H9 (cell line): ENCODE results near the gene ILF2. TPM values are rescaled to one million over a fixed set of nuclear protein-coding genes. Genes with fewer than 3 reads are reported as not detected.
A peak's percentile ranks its signal among the peaks of the same experiment; 100 is the strongest.

Source experiments
- DNase-seq: peaks from one replicate; pipeline ENCODE4 v3.0.0-alpha.2; 2017
- H2AFZ ChIP-seq: one replicate; pipeline ENCODE4 v1.6.1; 2013; ENCODE audit warnings: mild to moderate bottlenecking, low read length, control low read depth, moderate library complexity
- H2AK5ac ChIP-seq: 2 replicates; pipeline ENCODE4 v1.6.1; 2013; ENCODE audit warnings: low read length, control low read depth, mixed read lengths; ENCODE audit not compliant: insufficient read length
- H2BK120ac ChIP-seq: one replicate; pipeline ENCODE4 v1.6.1; 2013; ENCODE audit warnings: low read depth, mild to moderate bottlenecking, low read length, control low read depth, inconsistent platforms; ENCODE audit not compliant: poor library complexity, severe bottlenecking
- H2BK12ac ChIP-seq: 2 replicates; pipeline ENCODE4 v1.6.1; 2013; ENCODE audit warnings: low read length, control low read depth, mixed read lengths, low read depth; ENCODE audit not compliant: insufficient read length
- H2BK15ac ChIP-seq: 2 replicates; pipeline ENCODE4 v1.6.1; 2013; ENCODE audit warnings: low read depth, low read length, control low read depth
- H2BK20ac ChIP-seq: one replicate; pipeline ENCODE4 v1.6.1; 2013; ENCODE audit warnings: low read depth, mild to moderate bottlenecking, low read length, control low read depth, inconsistent platforms; ENCODE audit not compliant: poor library complexity, severe bottlenecking
- H2BK5ac ChIP-seq: 2 replicates; pipeline ENCODE4 v1.6.1; 2013; ENCODE audit warnings: low read length, control low read depth, mixed read lengths; ENCODE audit not compliant: insufficient read length
- H3K14ac ChIP-seq: 2 replicates; pipeline ENCODE4 v1.6.1; 2013; ENCODE audit warnings: low read length, control low read depth; ENCODE audit not compliant: insufficient read depth
- H3K18ac ChIP-seq: 2 replicates; pipeline ENCODE4 v1.6.1; 2013; ENCODE audit warnings: low read depth, mild to moderate bottlenecking, mixed read lengths, low read length, control low read depth; ENCODE audit not compliant: insufficient read length
- H3K23ac ChIP-seq: 2 replicates; pipeline ENCODE4 v1.6.1; 2013; ENCODE audit warnings: low read length, control low read depth, mixed read lengths, low read depth; ENCODE audit not compliant: insufficient read length
- H3K23me2 ChIP-seq: 2 replicates; pipeline ENCODE4 v1.6.1; 2013; ENCODE audit warnings: low read depth, mild to moderate bottlenecking, mixed read lengths, low read length, control low read depth; ENCODE audit not compliant: insufficient read length, poor library complexity, severe bottlenecking
- H3K27ac ChIP-seq: 2 replicates; pipeline ENCODE4 v1.5.1; 2013; ENCODE audit warnings: low read length, control low read depth, mixed read lengths, low read depth; ENCODE audit not compliant: insufficient read length
- H3K27me3 ChIP-seq: 2 replicates; pipeline ENCODE4 v1.6.1; 2013; ENCODE audit warnings: low read length, control low read depth, inconsistent platforms; ENCODE audit not compliant: insufficient read depth
- H3K4ac ChIP-seq: 2 replicates; pipeline ENCODE4 v1.6.1; 2013; ENCODE audit warnings: low read depth, mild to moderate bottlenecking, control low read depth, inconsistent platforms, low read length, moderate library complexity
- H3K4me1 ChIP-seq: 2 replicates; pipeline ENCODE4 v1.6.1; 2013; ENCODE audit warnings: low read length, control low read depth, inconsistent platforms; ENCODE audit not compliant: insufficient read depth
- H3K4me2 ChIP-seq: 2 replicates; pipeline ENCODE4 v1.6.1; 2013; ENCODE audit warnings: low read length, control low read depth, mixed read lengths; ENCODE audit not compliant: insufficient read length, insufficient read depth
- H3K56ac ChIP-seq: 2 replicates; pipeline ENCODE4 v1.6.1; 2013; ENCODE audit warnings: low read depth, mild to moderate bottlenecking, mixed read lengths, low read length, control low read depth; ENCODE audit not compliant: insufficient read length
- H3K79me1 ChIP-seq: 2 replicates; pipeline ENCODE4 v1.6.1; 2013; ENCODE audit warnings: low read depth, mild to moderate bottlenecking, moderate library complexity, low read length, control low read depth, inconsistent platforms; ENCODE audit not compliant: insufficient read depth, poor library complexity, severe bottlenecking
- H3K79me2 ChIP-seq: 2 replicates; pipeline ENCODE4 v1.6.1; 2013; ENCODE audit warnings: low read length, control low read depth, inconsistent platforms; ENCODE audit not compliant: insufficient read depth
- H3K9ac ChIP-seq: 2 replicates; pipeline ENCODE4 v1.6.1; 2013; ENCODE audit warnings: low read length, control low read depth, mixed read lengths; ENCODE audit not compliant: insufficient read length; ENCODE audit errors: extremely low read depth
- H3K9me3 ChIP-seq: one replicate; pipeline ENCODE4 v1.6.1; 2013; ENCODE audit warnings: low read depth, low read length, inconsistent platforms; ENCODE audit not compliant: control insufficient read depth
- H3T11ph ChIP-seq: one replicate; pipeline ENCODE4 v1.6.1; 2013; ENCODE audit warnings: mild to moderate bottlenecking, low read length, control low read depth, inconsistent platforms
- H4K20me1 ChIP-seq: one replicate; pipeline ENCODE4 v1.6.1; 2013; ENCODE audit not compliant: control insufficient read depth, insufficient read length, insufficient read depth
- H4K5ac ChIP-seq: 2 replicates; pipeline ENCODE4 v1.6.1; 2013; ENCODE audit warnings: low read depth, mild to moderate bottlenecking, mixed read lengths, low read length, control low read depth; ENCODE audit not compliant: insufficient read length
- H4K8ac ChIP-seq: replicated peaks from 2 replicates; pipeline ENCODE4 v1.6.1; 2013; ENCODE audit warnings: low read length, control low read depth, mixed read lengths, low read depth; ENCODE audit not compliant: insufficient read length
- H4K91ac ChIP-seq: 2 replicates; pipeline ENCODE4 v1.6.1; 2013; ENCODE audit warnings: low read depth, mild to moderate bottlenecking, moderate library complexity, mixed read lengths, low read length, control low read depth; ENCODE audit not compliant: insufficient read length
- H3K27ac Mint-ChIP-seq, 3 experiments: 2 replicates in 2 of 3; 3 replicates in 1 of 3; pipeline ENCODE4 v1.8.0; 2020 to 2021; ENCODE audit warnings: mixed read lengths in 3 of 3, mild to moderate bottlenecking in 1 of 3, moderate library complexity in 1 of 3
- H3K27me3 Mint-ChIP-seq: 2 replicates; pipeline ENCODE4 v1.8.0; 2021; ENCODE audit warnings: low read depth, mild to moderate bottlenecking, moderate library complexity, mixed read lengths
- H3K36me3 Mint-ChIP-seq, 3 experiments: 2 replicates in 2 of 3; 3 replicates in 1 of 3; pipeline ENCODE4 v1.8.0; 2020 to 2021; ENCODE audit warnings: low read depth in 3 of 3, mixed read lengths in 3 of 3; ENCODE audit not compliant: insufficient read depth in 1 of 3
- H3K4me1 Mint-ChIP-seq, 2 experiments: 2 replicates each; pipeline ENCODE4 v1.8.0; 2020; ENCODE audit warnings: mixed read lengths in 2 of 2
- H3K4me3 Mint-ChIP-seq, 2 experiments: 2 replicates in 1 of 2; 3 replicates in 1 of 2; pipeline ENCODE4 v1.8.0; 2020 to 2021; ENCODE audit warnings: mild to moderate bottlenecking in 2 of 2, mixed read lengths in 2 of 2, moderate library complexity in 1 of 2
- H3K9me3 Mint-ChIP-seq, 2 experiments: 2 replicates in 1 of 2; 3 replicates in 1 of 2; pipeline ENCODE4 v1.8.0; 2020; ENCODE audit warnings: mild to moderate bottlenecking in 2 of 2, mixed read lengths in 2 of 2, moderate library complexity in 1 of 2
- CTCF ChIP-seq: fragments of 200-600 bp; sonication (generic); conservative IDR thresholded peaks from 3 replicates; pipeline ENCODE4 v1.8.0; 2021; ENCODE audit warnings: antibody characterized with exemption, mild to moderate bottlenecking
- WGBS: extraction: QIAGEN DNeasy Blood & Tissue Kit; methylation state at CpG from one replicate; pipeline ENCODE4 v1.1.7; 2013; ENCODE audit warnings: missing lambda C conversion rate, low lambda C conversion rate, mixed read lengths; ENCODE audit not compliant: insufficient read length; ENCODE audit errors: extremely low coverage; 5-methylcytosine and 5-hydroxymethylcytosine counted together
- total RNA-seq: library from RNA; stranded (reverse); gene quantifications from 2 replicates; pipeline ENCODE4 v1.2.1, GENCODE V29; 2021

The ILF2 gene
- total RNA-seq, 1 experiment from 2014 or later, result 357 TPM

DNA sequence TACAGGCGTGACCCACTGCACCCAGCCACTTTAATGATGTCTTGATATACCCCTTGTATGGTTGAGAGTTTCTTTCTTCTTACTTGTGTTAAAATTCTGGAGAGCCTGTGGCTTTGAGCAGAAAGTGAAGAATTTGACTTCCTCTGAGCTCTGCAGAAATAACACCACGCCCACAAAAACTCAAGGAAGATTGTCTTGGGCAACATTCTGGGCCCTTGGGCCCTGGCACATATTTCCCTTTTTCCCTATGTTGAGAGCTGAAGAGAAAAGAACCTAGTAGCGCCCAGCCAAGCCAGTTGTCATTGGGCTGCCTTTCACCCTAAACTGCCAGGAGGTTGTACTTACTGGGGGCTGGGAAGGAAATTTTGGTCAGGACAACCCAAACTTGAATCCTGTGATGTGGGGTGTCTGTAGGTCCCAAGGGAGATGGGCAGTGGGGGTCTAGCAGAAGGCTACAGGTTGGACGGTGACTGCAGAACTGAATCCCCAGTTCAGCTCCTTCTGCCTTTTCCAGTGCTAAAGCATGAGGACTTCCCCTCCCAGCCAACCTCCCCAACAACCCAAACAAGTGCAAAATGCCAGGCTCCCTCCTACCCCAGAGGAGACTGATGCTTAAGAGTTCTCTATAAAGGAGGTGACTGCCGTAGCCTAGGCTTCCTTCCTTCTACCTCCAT lies 24.0 kb downstream of the ILF2 start:
- Histone ChIP-seq H2AK5ac (no peak overlapping the region), H2BK20ac (no peak overlapping the region), H3K23ac (no peak overlapping the region), H3K27ac (no peak overlapping the region), H3K9ac (no peak overlapping the region), H3K4me2 (no peak overlapping the region), H2BK15ac (no peak overlapping the region), H3K14ac (no peak overlapping the region), H3K18ac (no peak overlapping the region), H3K79me1 (peaks cover 4% of the 10 kb centered on the region), H2BK5ac (no peak overlapping the region), H3K79me2 (no peaks in the 10 kb centered on the region), H4K91ac (no peak overlapping the region), H3K56ac (no peak overlapping the region), H4K20me1 (no peaks in the 10 kb centered on the region), H3T11ph (no peak overlapping the region), H3K27me3 (no peaks in the 10 kb centered on the region), H3K4me1 (no peaks in the 10 kb centered on the region), H2AFZ (no peak overlapping the region), H3K23me2 (no peaks in the 10 kb centered on the region), H2BK120ac (no peak overlapping the region), H4K8ac (no peak overlapping the region), H3K9me3 (no peaks in the 10 kb centered on the region), H2BK12ac (no peak overlapping the region), H4K5ac (no peak overlapping the region), H3K4ac (no peak overlapping the region)
- Mint-ChIP-seq H3K9me3 (no peaks in the 10 kb centered on the region), H3K27ac (peak overlapping the region; percentile 35 to 90 (median 57); a peak in 6 of 7 replicates), H3K27me3 (peaks cover 4% of the 10 kb centered on the region; the same call in 1 of the 2 replicates), H3K4me1 (peaks cover 6% of the 10 kb centered on the region in 2 experiments), H3K36me3 (peaks cover 26 to 50% (median 48%) of the 10 kb centered on the region in 3 experiments; a peak in 6 of 7 replicates), H3K4me3 (peak overlapping the region in 1 of 2 experiments; percentile 47; a peak in 2 of 5 replicates)
- DNase-seq, result no peak
- no peak for TF ChIP-seq CTCF
- no CpG with 5 or more reads among the region's 5 CpGs for WGBS
